CD1c-positive myeloid dendritic cell (primary cell): ENCODE results near the gene DAGLA.

Source experiments
- DNase-seq: peaks from one replicate; pipeline ENCODE4 v3.0.0-alpha.2; 2016; ENCODE audit errors: extremely low spot score

Gene DAGLA

GRCh38 chr11:61709572-61709971 is 29.4 kb downstream of the DAGLA start:
- no peak for DNase-seq

DNA sequence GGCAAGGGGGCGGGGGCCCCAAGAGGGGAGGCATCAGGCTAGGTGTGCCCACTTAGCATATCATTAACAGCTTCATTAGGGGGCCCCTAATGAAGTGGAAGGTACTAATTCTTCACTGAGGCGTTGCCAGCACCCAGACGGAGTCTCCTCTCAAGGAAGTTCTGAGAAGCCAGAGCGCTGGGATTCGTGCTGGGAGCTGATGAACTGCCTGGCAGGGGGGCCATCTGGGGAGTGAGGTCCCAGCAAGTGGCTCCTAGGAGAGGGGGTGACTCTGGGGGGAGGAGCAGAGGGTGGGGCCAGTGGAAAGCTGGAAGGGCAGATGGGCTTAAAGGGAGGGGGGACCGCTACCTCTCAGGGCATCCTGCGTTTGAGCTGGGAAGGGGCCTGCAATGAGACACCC is 29.8 kb downstream of the DAGLA start:
- DNase-seq: no peak

GRCh38 chr11:61711037-61711436 is 30.8 kb downstream of the DAGLA start:
- DNase-seq: no peak

- no peak for DNase-seq
These were observed 31.3 kb downstream of the DAGLA start for GRCh38 chr11:61711498-61711897.

- DNase-seq: no peak
These were observed 32.1 kb downstream of the DAGLA start for GRCh38 chr11:61712314-61712713.

DNA sequence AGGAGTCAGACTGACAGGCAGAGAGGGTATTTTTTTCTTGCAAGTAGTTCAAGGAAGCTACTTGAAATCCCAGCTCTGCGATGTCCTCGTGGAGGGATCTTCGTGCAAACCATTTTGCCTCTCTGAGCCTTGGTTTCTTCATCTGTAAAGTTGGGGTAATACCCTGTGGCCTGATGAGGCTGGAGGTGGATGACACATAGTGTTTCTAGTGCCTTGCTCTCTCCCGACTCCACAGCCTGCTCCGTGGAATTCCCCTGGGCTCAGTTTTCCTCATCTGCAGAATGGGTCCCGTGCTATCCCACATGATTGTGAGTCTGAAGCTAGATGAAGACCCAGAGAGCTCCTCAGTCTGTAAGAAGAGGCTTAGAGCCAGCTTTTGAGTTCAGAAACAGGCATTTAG is 32.7 kb downstream of the DAGLA start:
- no peak for DNase-seq

- DNase-seq: no peak
These were observed 33.3 kb downstream of the DAGLA start for GRCh38 chr11:61713464-61713863.

DNA sequence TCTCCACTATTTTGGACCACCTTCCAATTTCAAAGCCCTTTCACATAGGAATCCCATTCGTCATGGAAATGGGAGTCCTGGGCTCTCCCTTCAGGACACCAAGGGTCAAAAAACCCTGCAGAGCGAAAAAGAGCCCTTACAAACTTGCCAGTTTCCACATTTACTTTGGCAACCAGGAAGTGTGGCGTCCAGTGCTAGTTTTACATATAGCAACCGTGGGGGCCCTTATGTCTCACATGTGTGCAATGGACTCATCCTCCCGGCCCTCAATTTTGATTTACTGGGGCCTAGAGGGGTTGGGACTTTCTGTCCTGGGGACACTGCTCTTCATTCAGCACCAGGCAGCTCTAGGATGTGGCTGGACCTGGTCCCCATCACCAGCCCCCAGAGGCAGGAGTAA is 33.7 kb downstream of the DAGLA start:
- no peak for DNase-seq

GRCh38 chr11:61714316-61714715 is 34.1 kb downstream of the DAGLA start:
- DNase-seq: no peak

GRCh38 chr11:61714916-61715315 is 34.7 kb downstream of the DAGLA start:
- no peak for DNase-seq

- DNase-seq: peak; percentile 54
These were observed 35.7 kb downstream of the DAGLA start for GRCh38 chr11:61715867-61716266.

DNA sequence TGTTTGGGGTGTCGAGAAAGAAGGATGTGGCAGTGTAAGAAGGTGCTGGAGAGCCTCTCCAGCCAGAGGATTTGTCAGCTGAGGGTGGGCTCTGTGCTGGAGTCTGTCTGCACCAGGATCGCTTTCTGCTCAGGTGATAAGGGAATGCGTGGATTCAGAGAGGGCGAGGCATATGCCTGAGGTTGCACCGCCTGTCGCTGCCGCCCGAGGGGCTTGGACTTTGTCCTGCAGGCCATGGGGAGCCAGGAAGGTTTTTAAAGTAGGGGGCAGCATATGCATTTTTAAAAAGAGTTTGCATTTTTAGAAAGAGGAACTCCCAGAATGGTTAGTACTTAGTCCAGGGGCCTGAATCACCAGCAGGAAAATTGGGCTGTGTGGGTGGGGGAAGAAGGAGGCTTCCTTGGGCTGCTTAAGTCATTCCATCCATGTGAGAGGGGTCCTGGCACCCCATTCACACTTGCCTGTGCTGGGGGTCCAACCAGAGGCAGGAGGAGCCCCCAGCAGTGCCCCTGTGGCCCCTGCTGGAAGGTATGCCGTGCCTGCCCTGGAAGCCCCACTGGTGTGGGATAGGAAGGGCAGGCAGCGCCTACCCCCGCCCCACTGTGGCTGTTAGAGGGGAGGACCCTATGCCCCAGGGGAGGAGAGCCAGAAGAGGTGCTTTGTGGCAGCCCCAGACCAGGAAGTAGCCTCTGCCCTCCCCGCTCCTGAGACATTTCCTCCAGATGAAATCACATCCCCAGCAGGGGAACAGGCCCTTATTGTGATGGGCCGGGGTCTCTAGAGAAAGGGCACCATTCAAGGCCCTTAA is 36.5 kb downstream of the DAGLA start:
- DNase-seq: peak; percentile 75

GRCh38 chr11:61717286-61718033 is 37.3 kb downstream of the DAGLA start:
- DNase-seq: no peak

GRCh38 chr11:61718046-61718531 is 37.9 kb downstream of the DAGLA start:
- no peak for DNase-seq

DNA sequence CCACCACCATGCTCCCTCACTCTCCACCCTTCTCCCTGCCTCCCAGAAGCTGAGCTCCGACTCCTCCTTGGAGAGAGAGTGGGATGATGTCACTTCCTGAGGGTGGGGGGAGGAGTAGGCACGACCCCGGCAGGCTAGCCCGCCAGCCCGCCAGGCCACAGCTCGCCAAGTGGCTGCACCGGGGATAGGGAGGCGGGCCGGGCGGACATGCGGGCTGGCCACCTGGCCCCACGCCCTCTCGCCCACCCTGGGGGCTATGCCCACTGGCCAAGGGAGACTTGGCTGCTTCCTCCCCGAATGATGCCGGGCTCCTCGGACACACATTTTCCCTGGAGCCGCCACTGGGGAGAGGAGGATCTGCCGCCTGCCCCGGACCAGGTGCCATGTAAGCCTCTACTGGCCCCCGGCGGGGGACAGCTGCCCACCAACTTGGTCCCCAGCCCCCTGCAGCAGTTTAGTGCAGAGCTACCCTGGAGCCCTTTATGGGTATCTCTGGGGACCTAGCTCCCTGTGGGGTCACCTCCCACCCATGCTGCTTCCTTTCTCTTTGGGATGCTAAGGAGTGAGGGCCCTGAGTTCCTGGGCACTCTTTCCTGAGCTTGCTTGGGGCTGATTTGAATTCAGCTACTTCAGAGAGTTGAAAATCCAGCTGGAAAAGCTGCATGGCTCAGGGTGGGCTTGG is 38.6 kb downstream of the DAGLA start:
- no peak for DNase-seq

- no peak for DNase-seq
These were observed 39.8 kb downstream of the DAGLA start for GRCh38 chr11:61719978-61720377.

DNA sequence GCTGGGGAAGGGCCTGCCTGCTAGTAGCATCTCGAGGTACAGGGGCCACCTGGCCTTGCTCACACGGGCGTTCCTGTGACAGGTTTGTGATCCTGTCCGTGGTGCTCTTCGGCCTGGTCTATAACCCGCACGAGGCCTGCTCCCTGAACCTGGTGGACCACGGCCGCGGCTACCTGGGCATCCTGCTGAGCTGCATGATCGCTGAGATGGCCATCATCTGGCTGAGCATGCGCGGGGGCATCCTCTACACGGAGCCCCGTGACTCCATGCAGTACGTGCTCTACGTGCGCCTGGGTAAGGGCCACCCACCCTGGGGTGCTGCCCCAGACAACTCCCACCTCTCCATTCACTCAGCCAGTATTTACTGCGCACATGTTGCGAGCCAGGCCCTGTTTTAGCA is 40.4 kb downstream of the DAGLA start:
- no peak for DNase-seq

DNA sequence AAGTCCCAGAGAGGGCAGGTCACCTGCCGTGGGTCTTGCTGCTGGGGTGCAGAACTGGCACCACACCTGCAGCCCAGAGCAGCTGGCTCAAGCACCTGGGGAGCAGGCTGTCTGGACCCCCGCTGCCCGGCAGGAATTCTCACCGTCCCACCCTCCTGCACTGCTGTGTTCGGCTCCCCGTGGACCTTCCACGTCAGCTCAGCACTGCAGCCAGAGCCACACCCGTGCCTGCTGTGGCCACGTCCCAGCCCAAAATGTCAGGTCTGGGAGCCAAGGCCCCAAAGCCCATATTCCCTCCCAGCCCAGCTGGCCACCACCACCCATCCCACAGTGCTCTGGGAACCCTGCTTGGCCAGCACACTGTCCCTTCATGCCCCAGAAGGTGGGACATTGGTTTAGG is 44.2 kb downstream of the DAGLA start:
- no peak for DNase-seq

GRCh38 chr11:61725781-61726231 is 45.6 kb downstream of the DAGLA start:
- DNase-seq: no peak

DNA sequence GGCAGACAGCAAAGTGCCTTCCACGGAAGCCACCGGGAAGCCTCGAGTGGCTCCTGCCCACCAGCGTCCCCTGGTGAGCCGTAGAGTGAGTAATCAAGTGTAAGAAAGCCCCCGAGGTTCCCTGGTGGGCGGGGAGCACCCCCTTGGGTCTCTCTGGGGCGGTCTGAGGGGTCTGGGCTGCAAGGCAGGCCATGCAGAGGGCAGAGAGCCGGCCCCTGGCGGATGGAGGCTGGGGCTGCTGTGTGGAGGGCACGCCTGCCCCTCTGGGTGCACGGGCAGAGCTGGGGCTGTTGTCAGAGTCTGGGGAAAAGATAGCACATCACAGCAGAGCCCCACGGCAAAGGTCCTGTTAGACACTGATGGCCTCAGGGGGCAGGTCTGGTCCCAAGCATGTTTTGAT is 46.6 kb downstream of the DAGLA start:
- no peak for DNase-seq

DNA sequence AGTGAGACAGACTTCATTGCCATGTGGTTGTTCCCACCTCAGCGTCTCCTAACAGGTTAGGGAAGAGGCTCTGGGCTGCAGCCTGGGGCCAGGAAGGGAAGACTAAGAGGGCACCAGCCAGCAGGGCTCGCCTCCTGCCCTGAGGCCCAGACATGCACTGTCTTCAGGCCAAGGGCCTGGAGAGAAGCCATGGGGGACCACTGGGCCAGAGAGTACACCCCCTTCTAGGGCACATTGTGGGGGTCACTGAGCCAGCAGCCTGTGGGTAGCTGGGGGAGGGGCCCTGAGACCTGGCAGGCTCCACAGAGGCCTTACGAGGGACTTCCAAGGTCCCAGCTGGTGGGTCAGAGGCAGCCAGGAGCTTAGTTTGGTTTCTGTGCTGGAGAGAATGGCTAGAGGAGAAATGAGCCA is 47.2 kb downstream of the DAGLA start:
- DNase-seq: no peak
